Adrenal gland (tissue), 5 donors: ENCODE data around the gene ZDHHC14.

Experiments used
- POLR2A ChIP-seq, 2 donors: fragments of 450-650 bp; IDR thresholded peaks; one replicate each; pipeline ENCODE4 v1.6.1; 2017; ENCODE audit warnings: antibody characterized with exemption in 2 of 2, mild to moderate bottlenecking in 2 of 2, moderate library complexity in 1 of 2
- TF ChIP-seq, protein P1 (sequence below), 6 experiments: fragments of 450-650 bp in 4 of 6; fragments of 200-600 bp in 2 of 6; sonication (generic) in 1 of 6; IDR thresholded peaks; 1 replicate in 5 of 6; 2 replicates in 1 of 6; pipeline versions ENCODE4 v1.5.1 to v1.8.0; 2016 to 2021; ENCODE audit warnings: antibody characterized with exemption in 6 of 6, mild to moderate bottlenecking in 2 of 6, moderate library complexity in 1 of 6
- donor health status: DM: no; HTN: no; CAD: no.

DNA sequence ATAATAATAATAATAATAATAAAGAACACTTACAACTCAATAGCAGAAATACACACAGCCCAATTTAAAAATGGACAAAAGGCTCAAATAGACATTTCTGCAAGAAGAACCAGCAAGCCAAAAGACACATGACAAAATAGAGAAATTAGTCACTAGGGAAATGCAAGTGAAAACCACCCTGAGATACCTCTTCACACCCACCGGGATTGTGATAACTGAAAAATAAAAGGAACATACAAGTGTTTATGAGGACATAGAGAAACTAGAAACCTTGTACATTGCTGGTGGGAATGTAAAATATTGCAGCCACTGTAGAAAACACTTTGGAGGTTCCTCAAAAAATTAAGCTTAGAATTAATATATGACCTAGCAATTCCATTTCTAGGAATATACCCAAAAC is 59.2 kb downstream of the ZDHHC14 start:
- TF ChIP-seq POLR2A (IDR thresholded peaks at IDR 0.05): no peak
- TF ChIP-seq, protein P1, sequence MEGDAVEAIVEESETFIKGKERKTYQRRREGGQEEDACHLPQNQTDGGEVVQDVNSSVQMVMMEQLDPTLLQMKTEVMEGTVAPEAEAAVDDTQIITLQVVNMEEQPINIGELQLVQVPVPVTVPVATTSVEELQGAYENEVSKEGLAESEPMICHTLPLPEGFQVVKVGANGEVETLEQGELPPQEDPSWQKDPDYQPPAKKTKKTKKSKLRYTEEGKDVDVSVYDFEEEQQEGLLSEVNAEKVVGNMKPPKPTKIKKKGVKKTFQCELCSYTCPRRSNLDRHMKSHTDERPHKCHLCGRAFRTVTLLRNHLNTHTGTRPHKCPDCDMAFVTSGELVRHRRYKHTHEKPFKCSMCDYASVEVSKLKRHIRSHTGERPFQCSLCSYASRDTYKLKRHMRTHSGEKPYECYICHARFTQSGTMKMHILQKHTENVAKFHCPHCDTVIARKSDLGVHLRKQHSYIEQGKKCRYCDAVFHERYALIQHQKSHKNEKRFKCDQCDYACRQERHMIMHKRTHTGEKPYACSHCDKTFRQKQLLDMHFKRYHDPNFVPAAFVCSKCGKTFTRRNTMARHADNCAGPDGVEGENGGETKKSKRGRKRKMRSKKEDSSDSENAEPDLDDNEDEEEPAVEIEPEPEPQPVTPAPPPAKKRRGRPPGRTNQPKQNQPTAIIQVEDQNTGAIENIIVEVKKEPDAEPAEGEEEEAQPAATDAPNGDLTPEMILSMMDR (IDR thresholded peaks at IDR 0.05): no peak
